ENCODE data around the gene PLIN4.
"Not testable (repeated sequence)": the region's sequence is repeated elsewhere in the genome, so short reads cannot be mapped to it uniquely, and the experiment has no call there.

The PLIN4 gene

DNA sequence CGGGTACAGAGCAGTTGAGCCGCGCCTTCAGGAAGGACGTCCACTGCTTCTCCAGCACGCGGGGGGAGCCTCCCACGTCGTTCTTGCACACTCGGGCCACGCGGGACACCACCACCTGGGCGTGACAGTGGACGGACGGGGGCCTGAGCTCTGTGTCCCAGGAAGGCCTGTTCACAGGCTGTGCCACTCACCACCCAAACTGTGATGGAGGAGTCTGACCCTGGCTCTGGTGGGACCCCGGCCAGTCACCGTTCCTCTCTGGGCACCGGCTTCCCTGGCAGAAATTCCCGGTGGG, 34.2 kb upstream of the PLIN4 start:
- no peaks in the 10 kb centered on the region for H3K27me3 Mint-ChIP-seq
- no peaks in the 10 kb centered on the region for H3K4me1 Mint-ChIP-seq (ENCODE audit: low read depth)

DNA sequence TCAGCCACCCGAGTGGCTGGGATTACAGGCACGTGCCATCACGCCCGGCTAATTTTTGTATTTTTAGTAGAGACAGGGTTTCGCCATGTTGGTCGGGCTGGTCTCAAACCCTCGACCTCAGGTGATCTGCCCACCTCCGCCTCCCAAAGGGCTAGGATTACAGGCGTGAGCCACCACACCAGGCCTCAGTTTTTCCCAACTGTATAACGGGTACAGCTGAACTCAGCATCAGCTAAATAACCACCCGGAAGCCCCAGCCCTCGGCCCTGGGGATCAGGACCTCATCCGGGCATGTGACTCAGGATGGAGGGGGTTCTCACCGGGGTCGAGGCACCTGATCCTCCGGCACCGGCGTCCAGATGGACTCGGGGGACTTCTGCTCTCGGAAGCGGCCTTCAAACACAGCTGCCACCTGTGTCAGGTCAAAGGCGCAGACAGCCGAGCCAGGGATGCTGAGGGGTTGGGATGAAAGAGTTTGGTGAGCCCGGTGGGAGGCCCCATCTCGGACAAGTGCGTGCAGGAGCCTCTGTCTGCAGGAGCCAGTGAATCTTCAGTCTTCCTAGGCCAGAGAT, 32.3 kb upstream of the PLIN4 start:
- no peaks in the 10 kb centered on the region for H3K27me3 Mint-ChIP-seq
- H3K4me3 Mint-ChIP-seq = no peak overlapping the region
- H3K36me3 Mint-ChIP-seq (ENCODE audit: low read depth) = no peaks in the 10 kb centered on the region
- H3K9me3 Mint-ChIP-seq = no peaks in the 10 kb centered on the region
- no peak overlapping the region for H3K27ac Mint-ChIP-seq
- H3K4me1 Mint-ChIP-seq (ENCODE audit: low read depth) = no peaks in the 10 kb centered on the region

More for the DNA sequence above, 34.2 kb upstream of the PLIN4 start:
- Mint-ChIP-seq H3K9me3 (no peaks in the 10 kb centered on the region), H3K27ac (no peak overlapping the region), H3K4me3 (no peak overlapping the region), H3K36me3 (ENCODE audit: low read depth) (no peaks in the 10 kb centered on the region)

GRCh38 chr19:4550018-4550417, 31.7 kb upstream of the PLIN4 start:
- Mint-ChIP-seq H3K4me1 (ENCODE audit: low read depth) (no peaks in the 10 kb centered on the region), H3K9me3 (no peaks in the 10 kb centered on the region), H3K27ac (no peak overlapping the region), H3K4me3 (no peak overlapping the region), H3K36me3 (ENCODE audit: low read depth) (no peaks in the 10 kb centered on the region), H3K27me3 (no peaks in the 10 kb centered on the region)

DNA sequence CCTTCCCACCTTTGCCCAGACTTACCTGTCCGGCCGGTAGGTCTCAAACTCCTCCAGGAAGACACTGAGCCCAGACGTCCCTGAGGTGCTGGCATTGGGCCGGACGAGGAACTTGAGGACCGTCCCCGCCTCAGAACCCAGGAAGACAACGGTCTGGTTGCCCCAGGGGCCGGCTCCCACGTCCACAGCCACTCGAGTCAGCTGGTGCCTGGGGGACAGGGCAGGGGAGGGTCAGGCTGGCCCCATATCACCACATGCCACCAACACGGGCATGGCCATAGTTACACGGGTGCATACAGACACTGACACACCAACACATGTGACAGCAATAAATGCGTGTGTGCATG, 29.9 kb upstream of the PLIN4 start:
- no peaks in the 10 kb centered on the region for H3K27me3 Mint-ChIP-seq
- H3K4me1 Mint-ChIP-seq (ENCODE audit: low read depth) = no peaks in the 10 kb centered on the region
- no peaks in the 10 kb centered on the region for H3K9me3 Mint-ChIP-seq
- no peak overlapping the region for H3K4me3 Mint-ChIP-seq
- no peak overlapping the region for H3K27ac Mint-ChIP-seq
- H3K36me3 Mint-ChIP-seq (ENCODE audit: low read depth) = no peaks in the 10 kb centered on the region

DNA sequence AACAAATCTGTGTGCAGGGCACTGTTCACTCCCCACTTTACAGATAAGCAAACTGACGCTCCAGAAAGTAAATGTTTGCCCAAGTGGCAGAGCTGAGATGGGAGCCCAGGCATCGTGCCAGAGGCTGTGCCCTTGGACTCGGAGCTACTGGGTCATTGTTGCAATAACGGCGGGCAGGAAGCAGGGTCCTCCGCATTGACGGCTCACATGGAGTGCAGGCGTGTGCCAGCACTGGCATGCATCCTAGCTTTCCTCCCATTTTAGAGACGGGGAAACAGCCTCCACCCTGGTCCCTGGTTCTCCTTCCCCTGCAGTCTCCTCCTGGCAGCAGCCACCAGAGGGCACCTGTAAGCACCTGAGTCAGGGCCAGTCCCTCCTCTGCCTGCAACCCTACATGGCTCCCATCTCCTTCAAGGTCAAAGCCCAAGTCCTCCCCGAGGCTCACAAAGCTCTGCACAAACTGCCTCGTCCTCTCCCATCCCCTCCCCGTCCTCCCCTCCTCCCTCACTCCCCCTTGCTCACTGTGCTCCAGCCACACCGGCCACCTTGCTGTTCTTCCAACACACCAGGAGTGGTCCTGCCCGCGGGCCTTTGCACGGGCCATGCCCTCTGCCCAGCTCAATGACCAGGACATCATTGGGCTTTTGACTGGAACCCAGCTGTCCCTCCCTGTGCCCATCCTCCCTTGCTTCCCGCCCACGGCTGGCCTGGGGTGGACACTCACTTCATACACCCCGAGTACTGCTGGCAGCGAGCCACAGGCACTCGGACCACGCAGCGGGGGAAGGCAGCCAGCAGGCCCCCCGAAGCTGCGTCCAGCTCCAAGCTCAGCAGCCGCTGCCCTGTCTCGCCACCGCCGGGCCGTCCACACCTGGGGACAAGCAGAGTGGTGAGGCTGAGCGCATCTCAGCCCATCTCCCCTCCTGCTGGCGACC, 29.3 kb upstream of the PLIN4 start:
- H3K4me3 Mint-ChIP-seq = no peak overlapping the region
- H3K36me3 Mint-ChIP-seq (ENCODE audit: low read depth) = no peaks in the 10 kb centered on the region
- H3K27me3 Mint-ChIP-seq = no peaks in the 10 kb centered on the region
- H3K4me1 Mint-ChIP-seq (ENCODE audit: low read depth) = no peaks in the 10 kb centered on the region
- H3K27ac Mint-ChIP-seq = no peak overlapping the region
- no peaks in the 10 kb centered on the region for H3K9me3 Mint-ChIP-seq

GRCh38 chr19:4543842-4544647, 25.8 kb upstream of the PLIN4 start:
- H3K36me3 Mint-ChIP-seq (ENCODE audit: low read depth) = no peaks in the 10 kb centered on the region
- peaks cover 3% of the 10 kb centered on the region for H3K9me3 Mint-ChIP-seq
- no peak overlapping the region for H3K4me3 Mint-ChIP-seq
- H3K27me3 Mint-ChIP-seq = peaks cover 3% of the 10 kb centered on the region
- H3K4me1 Mint-ChIP-seq (ENCODE audit: low read depth) = peaks cover 13% of the 10 kb centered on the region
- H3K27ac Mint-ChIP-seq = no peak overlapping the region

DNA sequence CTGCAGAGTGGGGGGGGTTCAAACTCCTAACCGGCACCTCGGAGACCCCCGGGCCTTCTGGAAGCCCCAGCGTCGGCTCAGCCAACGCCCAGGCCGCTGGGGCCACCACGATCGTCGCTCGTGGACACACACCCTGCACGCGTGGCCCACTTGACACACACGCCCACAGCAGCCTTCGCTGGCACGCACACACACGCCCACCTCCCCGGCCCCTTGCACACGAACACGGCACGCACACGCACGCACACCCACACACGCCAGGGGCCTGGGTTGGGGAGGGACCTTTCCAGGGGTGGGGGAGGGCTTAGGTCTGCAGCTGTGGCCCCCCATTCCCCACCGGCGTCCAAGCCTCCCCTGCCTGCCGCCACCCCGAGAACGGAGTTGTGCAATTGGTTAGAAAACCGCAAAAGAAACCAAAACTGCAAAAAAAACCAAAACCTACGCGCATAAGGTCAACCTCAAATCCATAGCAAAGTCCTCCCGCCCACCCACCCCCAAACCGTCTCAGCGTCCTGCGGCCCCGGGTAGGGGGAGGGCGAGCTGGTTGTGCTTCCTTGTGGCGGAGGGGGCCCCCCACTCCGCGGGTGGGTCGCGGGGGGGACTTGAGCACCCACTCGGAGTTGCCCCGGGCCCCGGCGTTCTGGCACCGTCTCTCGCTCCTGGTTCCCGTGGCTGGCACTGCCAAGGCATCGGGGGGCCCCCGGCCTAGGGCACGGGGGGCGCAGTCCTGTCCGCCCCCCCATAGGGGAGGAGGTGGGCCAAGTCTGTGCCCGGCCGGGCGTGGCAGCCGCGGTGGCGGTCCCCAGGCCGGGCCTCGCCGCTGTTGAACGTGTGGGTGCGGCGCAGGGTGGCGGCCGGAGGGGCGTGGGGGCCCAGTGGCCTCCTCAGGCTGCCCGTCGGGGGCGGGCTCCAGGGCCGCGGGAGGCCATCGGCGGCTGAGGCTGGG, 24.9 kb upstream of the PLIN4 start:
- H3K9me3 Mint-ChIP-seq = peaks cover 3% of the 10 kb centered on the region
- peaks cover 13% of the 10 kb centered on the region for H3K4me1 Mint-ChIP-seq (ENCODE audit: low read depth)
- H3K27ac Mint-ChIP-seq = no peak overlapping the region
- H3K4me3 Mint-ChIP-seq = no peak overlapping the region
- peaks cover 3% of the 10 kb centered on the region for H3K27me3 Mint-ChIP-seq
- H3K36me3 Mint-ChIP-seq (ENCODE audit: low read depth) = no peaks in the 10 kb centered on the region

GRCh38 chr19:4541806-4542145, 23.5 kb upstream of the PLIN4 start:
- not testable (repeated sequence) for H3K4me3 Mint-ChIP-seq; H3K36me3 Mint-ChIP-seq (ENCODE audit: low read depth); H3K27me3 Mint-ChIP-seq; H3K27ac Mint-ChIP-seq; H3K9me3 Mint-ChIP-seq
- peaks cover 13% of the 10 kb centered on the region for H3K4me1 Mint-ChIP-seq (ENCODE audit: low read depth)

DNA sequence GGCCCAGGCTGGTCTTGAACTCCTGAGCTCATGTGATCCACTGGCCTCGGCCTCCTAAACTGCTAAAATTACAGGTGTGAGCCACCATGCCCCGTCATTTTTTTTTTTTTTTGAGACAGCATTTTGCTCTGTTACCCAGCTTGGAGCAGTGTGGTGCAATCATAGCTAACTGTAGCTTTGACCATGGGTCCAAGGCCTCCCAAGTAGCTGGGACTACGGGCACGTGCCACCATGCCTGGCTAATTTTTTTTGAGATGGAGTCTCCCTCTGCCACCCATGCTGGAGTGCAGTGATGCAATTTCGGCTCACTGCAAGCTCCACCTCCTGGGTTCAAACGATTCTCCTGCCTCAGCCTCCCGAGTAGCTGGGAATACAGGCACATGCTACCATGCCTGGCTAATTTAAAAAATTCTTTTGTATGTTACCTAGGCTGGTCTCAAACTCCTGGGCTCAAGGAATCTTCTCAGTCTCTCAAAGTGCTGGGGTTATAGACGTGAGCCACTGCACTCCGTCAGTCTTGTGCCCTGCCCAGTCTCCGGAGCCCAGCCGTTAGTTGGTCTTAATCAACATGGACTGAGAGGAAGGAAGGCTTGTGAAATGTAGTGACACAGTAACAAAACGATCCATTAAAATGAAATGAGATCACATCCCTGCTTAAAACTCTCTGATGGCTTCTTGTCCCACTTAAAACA, 23.0 kb upstream of the PLIN4 start:
- peaks cover 3% of the 10 kb centered on the region for H3K9me3 Mint-ChIP-seq
- no peak overlapping the region for H3K4me3 Mint-ChIP-seq
- no peaks in the 10 kb centered on the region for H3K36me3 Mint-ChIP-seq (ENCODE audit: low read depth)
- H3K27me3 Mint-ChIP-seq = peaks cover 3% of the 10 kb centered on the region
- H3K27ac Mint-ChIP-seq = no peak overlapping the region
- H3K4me1 Mint-ChIP-seq (ENCODE audit: low read depth) = peaks cover 13% of the 10 kb centered on the region

- Mint-ChIP-seq H3K4me3 (no peak within 1 kb of the TSS), H3K9me3 (peaks cover 3% of the 10 kb centered on the region), H3K36me3 (ENCODE audit: low read depth) (no peaks in the 10 kb centered on the region), H3K27me3 (peaks cover 8% of the 10 kb centered on the region), H3K27ac (peak within 1 kb of the TSS; percentile 54), H3K4me1 (ENCODE audit: low read depth) (peaks cover 13% of the 10 kb centered on the region)
Observed at GRCh38 chr19:4539693-4540581, 21.7 kb upstream of the PLIN4 start, which contains the start of gene LRG1. Gene LRG1 (minus strand): TSS chr19:4540036. CDS start chr19:4540013, 23 bp downstream.

GRCh38 chr19:4539169-4539692, 20.9 kb upstream of the PLIN4 start:
- Mint-ChIP-seq H3K4me3 (no peak overlapping the region), H3K36me3 (ENCODE audit: low read depth) (no peaks in the 10 kb centered on the region), H3K27ac (no peak overlapping the region), H3K4me1 (ENCODE audit: low read depth) (peaks cover 13% of the 10 kb centered on the region), H3K27me3 (peaks cover 8% of the 10 kb centered on the region), H3K9me3 (peaks cover 3% of the 10 kb centered on the region)

- Mint-ChIP-seq H3K4me1 (ENCODE audit: low read depth) (peaks cover 13% of the 10 kb centered on the region), H3K27ac (no peak overlapping the region), H3K27me3 (peaks cover 8% of the 10 kb centered on the region), H3K36me3 (ENCODE audit: low read depth) (no peaks in the 10 kb centered on the region), H3K4me3 (no peak overlapping the region), H3K9me3 (peaks cover 3% of the 10 kb centered on the region)
Observed at GRCh38 chr19:4538601-4538954, 20.3 kb upstream of the PLIN4 start.

DNA sequence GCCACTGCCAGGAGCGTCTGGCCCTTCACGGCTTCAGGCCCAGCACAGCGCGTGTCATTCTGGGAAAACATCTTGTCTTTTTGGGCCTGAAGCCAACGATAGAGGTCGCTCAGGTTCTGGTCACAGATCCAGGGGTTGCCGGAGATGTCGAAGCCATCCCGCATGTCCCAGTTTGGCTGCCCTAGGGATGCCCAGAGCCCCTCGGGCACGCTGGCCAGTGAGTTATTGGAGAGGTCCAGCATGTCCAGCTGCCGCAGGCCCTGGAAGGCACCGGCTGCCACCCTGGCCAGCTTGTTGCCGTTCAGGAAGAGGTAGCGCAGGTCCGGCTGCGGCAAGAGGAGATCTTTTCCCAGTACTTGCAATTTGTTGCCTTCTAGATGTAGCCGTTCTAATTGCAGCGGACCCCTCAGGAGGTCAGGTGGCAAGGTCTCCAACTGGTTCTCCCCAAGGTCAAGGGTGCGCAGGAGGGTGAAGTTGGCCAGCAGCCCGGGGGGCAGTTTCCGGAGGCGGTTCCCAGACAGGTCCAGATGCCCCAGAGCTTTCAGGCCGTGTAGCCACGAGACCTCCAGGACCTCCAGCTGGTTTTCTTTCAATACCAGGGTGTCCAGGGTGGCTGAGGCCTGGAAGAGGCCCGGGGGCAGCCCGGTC, 19.8 kb upstream of the PLIN4 start:
- Mint-ChIP-seq H3K27me3 (peaks cover 12% of the 10 kb centered on the region), H3K4me3 (no peak overlapping the region), H3K36me3 (ENCODE audit: low read depth) (no peaks in the 10 kb centered on the region), H3K9me3 (peaks cover 3% of the 10 kb centered on the region), H3K27ac (no peak overlapping the region), H3K4me1 (ENCODE audit: low read depth) (peaks cover 13% of the 10 kb centered on the region)
